GM03348 (cell line): ENCODE data around the gene IFIT2.
A peak's percentile ranks its signal among the peaks of the same experiment; 100 is the strongest.
"Not testable (repeated sequence)": the region's sequence is repeated elsewhere in the genome, so short reads cannot be mapped to it uniquely, and the experiment has no call there.

Experiments used
- DNase-seq: peaks from one replicate; pipeline ENCODE4 v3.0.0; 2012; ENCODE audit warnings: low spot score

Gene IFIT2

GRCh38 chr10:89308266-89308665 is 6.4 kb downstream of the IFIT2 start:
- no peak for DNase-seq

GRCh38 chr10:89308736-89309135 is 6.9 kb downstream of the IFIT2 start:
- DNase-seq = no peak

DNA sequence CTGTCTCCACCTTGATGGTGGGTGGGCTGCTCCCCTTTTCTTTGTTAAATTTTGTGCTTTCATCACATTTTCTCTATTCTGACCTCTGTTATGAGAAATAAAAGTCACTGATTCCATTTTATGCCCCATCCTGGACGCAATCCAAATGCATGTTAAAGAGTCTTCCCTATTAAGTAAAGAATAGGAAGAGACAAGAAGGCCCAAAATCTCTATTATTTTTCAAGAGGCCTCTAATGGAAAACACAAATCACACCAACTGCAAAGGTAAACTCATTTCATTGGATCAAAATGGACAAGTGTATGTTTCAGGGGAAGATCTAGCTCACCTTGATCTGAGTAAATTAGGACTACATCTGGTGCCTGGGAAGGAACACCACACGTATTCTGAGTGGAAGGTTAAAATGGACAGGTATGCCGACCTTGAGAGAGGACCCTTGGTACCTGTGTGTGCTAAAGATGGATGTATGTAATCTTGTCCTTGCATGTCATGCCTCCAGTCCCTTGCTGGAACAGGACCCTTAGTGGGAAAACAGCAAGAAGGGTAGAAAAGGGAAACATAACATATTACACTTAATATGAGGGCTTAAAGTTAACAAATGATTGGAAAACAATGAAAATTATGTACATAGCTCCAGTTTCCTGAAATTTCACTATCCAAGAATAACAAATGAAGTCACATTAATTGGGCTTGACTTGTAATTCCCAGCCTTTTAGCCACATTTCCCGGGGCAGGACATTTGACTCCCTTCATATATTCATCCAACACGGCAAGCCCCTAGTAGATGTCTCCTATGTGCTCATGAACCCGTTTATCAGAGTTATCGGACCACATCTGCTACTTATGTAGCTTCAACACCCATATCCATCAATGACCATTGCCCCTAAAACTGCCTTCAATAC is 7.6 kb downstream of the IFIT2 start:
- no peak for DNase-seq

DNA sequence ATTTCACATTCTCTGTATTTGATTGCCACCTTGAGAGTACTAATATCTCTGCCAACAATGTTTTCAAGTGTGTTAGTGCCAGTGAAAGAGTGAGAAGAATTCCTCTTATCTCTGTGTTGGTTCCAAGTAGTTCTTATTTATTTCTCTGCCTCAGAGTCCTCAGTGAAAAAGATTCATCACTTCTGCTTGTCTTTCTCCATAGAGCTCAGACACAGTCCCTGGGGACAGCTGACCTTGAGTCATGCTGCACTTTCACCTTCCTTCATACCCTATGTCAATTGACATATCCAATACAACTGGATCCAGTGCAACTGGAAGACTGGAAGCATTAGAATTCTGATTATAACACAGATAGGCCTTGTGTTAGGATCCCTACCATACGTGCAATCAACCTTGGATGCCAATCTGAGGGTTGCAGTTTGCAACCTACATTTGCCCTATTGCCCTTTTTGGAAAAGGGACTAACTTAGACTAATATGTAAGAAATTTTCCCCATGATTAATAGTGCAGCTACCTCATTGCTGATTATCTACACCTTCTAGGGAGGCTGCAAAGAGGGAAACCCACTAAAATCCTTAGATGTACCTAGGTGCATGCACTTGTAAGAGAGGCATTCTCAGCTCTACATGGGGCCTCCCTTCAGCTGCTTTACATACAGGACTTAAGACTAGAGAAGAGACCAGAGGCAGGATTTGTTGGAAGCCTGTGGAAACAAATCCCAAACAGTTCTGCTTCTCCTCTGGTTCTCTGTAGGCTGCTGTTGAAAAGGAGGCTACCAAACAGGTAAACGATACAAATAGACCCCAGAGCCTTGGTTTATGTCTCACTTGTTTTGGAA is 8.4 kb downstream of the IFIT2 start:
- DNase-seq = no peak

DNA sequence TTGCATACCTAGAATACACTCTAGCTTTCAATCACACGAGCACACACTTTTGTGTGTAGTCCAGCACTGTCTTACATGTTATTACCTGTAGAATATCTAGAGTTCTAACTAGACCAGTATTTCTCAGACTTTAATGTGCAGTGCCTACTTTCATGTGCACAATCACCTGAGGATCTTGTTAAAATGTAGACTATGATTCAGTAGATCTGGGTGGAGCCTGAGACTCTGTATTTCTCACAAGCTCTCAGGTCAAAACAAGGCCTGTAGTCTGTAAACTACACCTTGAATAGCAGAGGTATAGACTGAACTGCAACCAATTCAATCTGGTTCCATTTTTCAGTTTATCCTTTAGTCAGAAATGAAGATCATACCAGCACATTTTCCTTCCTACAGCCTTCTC is 11.1 kb downstream of the IFIT2 start:
- DNase-seq = no peak

DNA sequence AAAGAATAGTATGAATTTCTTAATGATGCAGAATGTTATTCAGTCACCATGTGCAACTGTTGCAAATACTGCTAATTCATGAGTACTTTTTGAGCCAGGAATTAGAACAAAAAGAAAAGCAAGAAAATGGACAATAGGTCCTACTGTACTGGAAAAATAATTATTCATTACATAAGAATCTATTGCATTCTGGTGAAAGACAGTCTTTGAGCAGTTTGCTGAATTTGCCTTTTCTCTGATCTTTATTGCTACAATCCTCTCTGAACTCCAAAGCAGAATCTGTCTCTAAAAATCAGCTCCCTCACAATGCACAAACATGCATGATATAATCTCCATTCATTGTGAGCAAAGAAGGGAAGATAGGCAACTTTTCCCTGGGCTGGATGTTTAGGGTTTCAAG is 12.8 kb downstream of the IFIT2 start:
- DNase-seq = no peak

- DNase-seq = not testable (repeated sequence)
Observed at GRCh38 chr10:89318047-89318446, 16.2 kb downstream of the IFIT2 start.

DNA sequence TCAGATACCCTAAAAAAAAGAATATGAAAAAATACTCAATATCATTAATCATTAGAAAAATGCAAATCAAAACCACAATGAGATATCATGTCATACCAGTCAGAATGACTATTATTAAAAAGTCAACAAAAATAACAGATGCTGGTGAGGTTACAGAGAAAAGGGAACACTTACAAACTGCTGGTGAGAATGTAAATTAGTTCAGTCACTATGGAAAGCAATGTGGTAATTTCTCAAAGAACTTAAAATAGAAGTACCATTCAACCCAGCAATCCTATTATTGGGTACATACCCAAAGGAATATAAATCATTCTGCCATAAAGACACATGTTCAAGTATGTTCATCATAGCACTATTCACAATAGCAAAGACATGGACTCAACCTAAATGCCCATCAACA is 23.2 kb downstream of the IFIT2 start:
- DNase-seq = not testable (repeated sequence)

DNA sequence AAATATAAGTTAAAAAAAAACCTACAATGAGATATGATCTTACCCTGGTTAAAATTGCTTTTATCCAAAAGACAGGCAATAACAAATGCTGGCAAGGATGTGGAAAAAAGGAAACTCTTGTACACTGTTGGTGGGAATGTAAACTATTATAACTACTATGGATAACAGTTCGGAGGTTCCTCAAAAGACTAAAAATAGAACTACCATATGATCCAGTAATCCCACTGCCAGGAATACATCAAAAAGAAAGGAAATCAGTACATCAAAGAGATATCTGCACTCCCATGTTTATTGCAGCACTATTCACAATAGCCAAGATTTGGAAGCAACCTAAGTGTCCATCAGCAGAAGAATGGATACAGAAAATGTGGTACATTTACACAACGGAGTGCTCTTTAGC is 24.0 kb downstream of the IFIT2 start:
- DNase-seq = not testable (repeated sequence)

GRCh38 chr10:89327803-89328441 is 26.1 kb downstream of the IFIT2 start, which contains the start of gene IFIT3:
Gene IFIT3 (plus strand): TSS chr10:89327997. CDS start chr10:89328074, 77 bp downstream.
- peak; percentile 91 for DNase-seq

GRCh38 chr10:89329151-89329550 is 27.3 kb downstream of the IFIT2 start:
- DNase-seq = no peak

DNA sequence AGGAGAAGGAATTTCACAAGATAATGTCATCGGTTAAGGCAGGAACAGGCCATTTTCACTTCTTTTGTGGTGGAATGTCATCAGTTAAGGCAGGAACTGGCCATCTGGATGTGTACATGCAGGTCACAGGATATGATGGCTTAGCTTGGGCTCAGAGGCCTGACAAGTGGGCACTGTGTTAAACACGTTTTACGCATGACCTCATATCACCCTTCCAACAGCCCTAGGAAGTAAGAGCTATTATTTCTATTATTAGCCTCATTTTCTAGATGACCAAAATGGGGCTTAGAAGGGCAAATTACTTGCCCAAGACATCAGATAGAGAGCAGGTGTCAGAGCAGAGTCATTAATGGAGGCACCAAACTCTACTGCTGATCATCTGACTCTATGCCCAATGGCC is 28.2 kb downstream of the IFIT2 start:
- not testable (repeated sequence) for DNase-seq

- no peak for DNase-seq
Observed at GRCh38 chr10:89330537-89331212, 28.8 kb downstream of the IFIT2 start.

DNA sequence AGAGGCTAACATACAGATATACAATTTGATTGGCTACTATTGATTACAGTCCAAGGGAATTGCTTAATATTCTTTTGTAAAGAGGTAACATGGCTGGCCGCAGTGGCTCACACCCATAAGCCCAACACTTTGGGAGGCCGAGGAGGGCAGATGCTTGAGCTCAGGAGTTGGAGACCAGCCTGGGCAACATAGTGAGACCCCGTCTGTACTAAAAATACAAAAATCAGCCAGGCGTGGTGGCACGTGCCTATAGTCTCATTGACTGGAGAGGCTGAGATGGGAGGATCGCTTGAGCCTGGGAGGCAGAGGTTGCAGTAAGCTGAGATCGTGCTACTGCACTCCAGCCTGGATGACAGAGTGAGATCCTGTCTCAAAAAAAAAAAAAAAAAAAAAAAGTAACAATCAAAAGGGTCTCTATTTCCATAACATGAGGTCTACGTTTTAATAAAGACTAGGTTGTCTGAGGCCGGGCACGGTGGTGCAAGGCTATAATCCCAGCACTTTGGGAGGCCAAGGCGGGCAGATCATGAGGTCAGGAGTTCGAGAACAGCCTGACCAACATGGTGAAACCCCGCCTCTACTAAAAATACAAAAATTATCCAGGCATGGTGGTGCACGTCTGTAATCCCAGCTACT is 29.8 kb downstream of the IFIT2 start:
- DNase-seq = not testable (repeated sequence)

DNA sequence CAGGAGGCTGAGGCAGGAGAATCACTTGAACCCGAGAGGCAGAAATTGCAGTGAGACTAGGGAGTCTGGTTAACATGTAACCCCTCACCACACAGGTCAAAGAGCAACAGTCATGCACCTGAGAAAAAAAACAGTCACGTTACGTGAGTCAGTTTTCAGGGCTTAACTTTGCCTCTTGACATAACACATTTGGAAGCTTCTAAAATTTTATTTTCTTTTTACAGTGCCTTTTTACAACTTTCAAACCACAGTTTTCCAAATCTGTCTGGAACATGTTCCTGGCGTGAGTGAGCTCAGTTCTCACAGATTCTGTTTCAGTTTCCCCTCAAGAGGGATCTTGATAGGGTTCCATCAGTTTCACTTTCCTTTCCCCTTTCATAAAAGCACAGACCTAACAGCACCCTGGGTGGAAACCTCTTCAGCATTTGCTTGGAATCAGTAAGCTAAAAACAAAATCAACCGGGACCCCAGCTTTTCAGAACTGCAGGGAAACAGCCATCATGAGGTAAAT is 30.3 kb downstream of the IFIT2 start:
- peak; percentile 60 for DNase-seq

DNA sequence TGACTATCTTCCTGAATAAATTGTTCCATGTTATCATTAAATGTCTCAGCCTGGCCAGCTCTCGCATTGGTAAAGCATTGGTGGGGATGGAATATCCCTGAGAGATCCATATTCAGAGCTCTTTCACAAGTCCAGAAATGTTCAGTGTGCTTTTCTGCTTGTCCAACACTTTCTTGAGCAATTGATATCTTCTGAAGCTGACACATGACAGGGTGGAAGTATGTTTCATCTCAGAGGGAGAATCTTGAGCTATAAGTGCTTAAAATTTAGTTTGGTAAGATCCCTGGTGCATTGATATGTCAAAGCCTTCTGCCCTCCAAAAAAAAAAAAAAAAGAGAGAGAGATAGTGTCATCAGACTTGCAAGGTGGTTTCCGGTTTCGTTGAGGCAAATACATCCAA is 33.4 kb downstream of the IFIT2 start:
- DNase-seq = no peak

DNA sequence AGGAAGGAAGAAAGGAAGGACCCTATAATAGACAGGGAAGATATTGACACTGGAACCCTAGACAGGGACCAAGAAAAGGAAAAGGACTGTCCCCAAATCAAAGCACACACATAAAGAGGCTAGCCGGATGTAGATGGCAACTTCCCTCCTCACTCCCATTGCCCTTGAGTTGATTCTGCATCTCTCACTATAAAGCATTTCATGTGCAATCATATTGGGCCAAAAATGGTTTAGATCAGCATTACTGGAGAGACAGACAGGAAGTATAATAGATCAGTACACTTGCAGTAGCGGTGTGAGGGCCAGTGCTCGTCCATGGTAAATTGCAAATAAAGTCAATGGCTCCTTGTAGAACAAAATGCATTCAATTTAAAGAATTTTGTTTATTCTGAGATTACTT is 34.4 kb downstream of the IFIT2 start:
- no peak for DNase-seq

- no peak for DNase-seq
Observed at GRCh38 chr10:89337484-89337883, 35.6 kb downstream of the IFIT2 start.

GRCh38 chr10:89338713-89339112 is 36.9 kb downstream of the IFIT2 start:
- DNase-seq = no peak

- DNase-seq = no peak
Observed at GRCh38 chr10:89339875-89340274, 38.0 kb downstream of the IFIT2 start.

GRCh38 chr10:89341649-89342048 is 39.8 kb downstream of the IFIT2 start:
- DNase-seq = no peak
